Measurements from ENCODE around the gene CLSTN3.

The CLSTN3 gene

DNA sequence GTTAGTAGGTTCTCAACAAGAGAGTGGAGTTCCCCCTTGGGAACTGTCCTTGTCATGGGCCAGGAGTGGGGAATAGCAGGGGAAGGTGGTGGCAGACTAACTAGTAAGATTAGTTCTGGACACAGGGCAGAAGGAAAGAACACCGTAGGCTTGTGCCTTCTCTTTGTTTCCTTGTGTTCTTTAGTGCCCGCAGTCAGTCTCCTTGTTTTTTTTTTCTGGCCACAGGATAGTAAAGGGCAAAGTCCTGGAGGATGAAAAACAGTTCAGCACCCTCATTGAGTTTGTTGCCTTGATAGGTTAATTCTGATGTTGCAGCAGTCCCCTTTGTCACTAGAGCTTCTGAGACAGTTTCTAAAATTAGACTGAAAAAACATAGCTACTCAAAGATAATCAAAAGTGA lies 67.7 kb downstream of the CLSTN3 start:
- DNase-seq: no peak

- no peak for DNase-seq
These were observed 72.9 kb downstream of the CLSTN3 start for GRCh38 chr12:7203109-7203508.

GRCh38 chr12:7205091-7205490 lies 74.9 kb downstream of the CLSTN3 start:
- no peak for DNase-seq

DNA sequence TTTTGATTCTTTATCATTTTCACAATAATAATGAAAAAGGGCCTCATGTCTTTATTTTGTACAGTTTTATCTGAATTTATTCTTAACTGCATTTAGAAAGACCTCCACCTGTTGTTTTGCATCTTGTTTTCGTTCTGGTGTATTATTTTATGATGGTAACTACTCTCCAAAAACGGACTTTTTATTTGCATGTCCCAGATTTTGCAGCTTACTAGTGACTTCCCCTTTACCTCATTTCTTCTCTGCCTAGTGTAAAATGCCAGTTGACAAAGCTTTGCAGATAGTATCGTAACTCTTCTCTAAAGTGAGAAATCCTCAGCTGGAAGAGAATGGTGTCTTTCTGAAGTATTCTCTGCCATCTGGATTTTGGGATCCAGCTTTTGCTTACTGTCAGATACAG lies 76.5 kb downstream of the CLSTN3 start:
- no peak for DNase-seq

DNA sequence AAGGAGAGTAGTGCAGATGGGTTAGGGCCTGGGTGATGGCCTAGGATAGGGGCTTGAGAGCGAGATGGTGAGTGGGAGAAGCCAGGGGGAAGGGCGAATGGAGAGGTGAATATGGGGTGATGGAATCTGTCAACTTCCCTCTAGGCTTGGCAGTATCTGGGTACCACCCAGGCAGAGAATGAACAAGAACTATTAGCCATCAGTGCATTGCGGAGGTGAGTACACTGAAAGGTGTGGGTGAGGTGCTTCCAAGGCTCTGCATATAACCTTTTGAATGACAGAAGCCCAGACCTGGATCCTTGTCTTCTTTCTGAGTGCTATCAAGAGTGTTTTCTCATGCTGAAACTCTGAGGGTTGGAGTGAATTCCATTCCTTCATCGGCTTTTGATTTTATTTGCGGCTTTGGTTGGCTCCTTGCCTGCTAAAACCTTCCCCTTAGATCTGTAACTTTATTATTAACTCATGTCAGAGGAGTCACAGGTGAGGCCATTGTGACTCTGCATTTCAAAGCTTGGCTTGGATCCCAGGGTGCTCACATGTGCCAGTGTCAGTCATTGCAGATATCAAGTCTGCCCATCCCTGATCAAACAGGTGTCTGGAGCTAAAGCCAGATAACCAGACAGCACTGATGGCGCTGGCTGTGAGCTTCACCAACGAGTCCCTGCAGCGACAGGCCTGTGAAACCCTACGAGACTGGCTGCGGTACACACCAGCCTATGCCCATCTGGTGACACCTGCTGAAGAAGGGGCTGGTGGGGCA lies 77.9 kb downstream of the CLSTN3 start:
- no peak for DNase-seq

Data from stimulated activated CD4-positive, alpha-beta T cell treated with anti-CD3 and anti-CD28 coated beads, Interleukin-1b, Interleukin-23, amount 100 ng/mL, for 48 hours (primary cell).